Measurements from ENCODE around the gene PLEKHA7.

Gene PLEKHA7

GRCh38 chr11:16928044-16928443 is 86.2 kb downstream of the PLEKHA7 start:
- no peak for DNase-seq (ENCODE audit: extremely low read depth, insufficient read length)
- TF ChIP-seq CTCF (IDR thresholded peaks at IDR 0.05; ENCODE audit: insufficient read depth, low read length, poor library complexity, severe bottlenecking) = no peak
- Histone ChIP-seq H3K36me3 (ENCODE audit: control insufficient read depth, insufficient read depth, low read length) (no peaks in the 10 kb centered on the region), H3K27me3 (replicated peaks; ENCODE audit: control insufficient read depth, insufficient read depth, low read length) (no peaks in the 10 kb centered on the region; the same call in none of the 2 replicates), H3K4me3 (replicated peaks; ENCODE audit: low read depth, low read length) (no peak overlapping the region)

- no peak for DNase-seq (ENCODE audit: extremely low read depth, insufficient read length)
- H3K4me3 ChIP-seq (replicated peaks; ENCODE audit: low read depth, low read length) = no peak overlapping the region
- no peak for TF ChIP-seq CTCF (IDR thresholded peaks at IDR 0.05; ENCODE audit: insufficient read depth, low read length, poor library complexity, severe bottlenecking)
- H3K27me3 ChIP-seq (replicated peaks; ENCODE audit: control insufficient read depth, insufficient read depth, low read length) = no peaks in the 10 kb centered on the region; the same call in none of the 2 replicates
- H3K36me3 ChIP-seq (ENCODE audit: control insufficient read depth, insufficient read depth, low read length) = no peaks in the 10 kb centered on the region
Measured at GRCh38 chr11:16926883-16927626, 87.2 kb downstream of the PLEKHA7 start.

GRCh38 chr11:16925561-16926065 is 88.6 kb downstream of the PLEKHA7 start:
- no peaks in the 10 kb centered on the region; the same call in none of the 2 replicates for H3K27me3 ChIP-seq (replicated peaks; ENCODE audit: control insufficient read depth, insufficient read depth, low read length)
- peak overlapping the region; percentile 55 for H3K4me3 ChIP-seq (replicated peaks; ENCODE audit: low read depth, low read length)
- TF ChIP-seq CTCF (IDR thresholded peaks at IDR 0.05; ENCODE audit: insufficient read depth, low read length, poor library complexity, severe bottlenecking) = no peak
- DNase-seq (ENCODE audit: extremely low read depth, insufficient read length) = peak; percentile 29
- H3K36me3 ChIP-seq (ENCODE audit: control insufficient read depth, insufficient read depth, low read length) = no peaks in the 10 kb centered on the region

GRCh38 chr11:16924826-16925560 is 89.2 kb downstream of the PLEKHA7 start:
- no peaks in the 10 kb centered on the region for H3K36me3 ChIP-seq (ENCODE audit: control insufficient read depth, insufficient read depth, low read length)
- no peak for DNase-seq (ENCODE audit: extremely low read depth, insufficient read length)
- peak overlapping the region; percentile 55 for H3K4me3 ChIP-seq (replicated peaks; ENCODE audit: low read depth, low read length)
- no peaks in the 10 kb centered on the region; the same call in none of the 2 replicates for H3K27me3 ChIP-seq (replicated peaks; ENCODE audit: control insufficient read depth, insufficient read depth, low read length)
- no peak for TF ChIP-seq CTCF (IDR thresholded peaks at IDR 0.05; ENCODE audit: insufficient read depth, low read length, poor library complexity, severe bottlenecking)

- Histone ChIP-seq H3K36me3 (ENCODE audit: control insufficient read depth, insufficient read depth, low read length) (no peaks in the 10 kb centered on the region), H3K4me3 (replicated peaks; ENCODE audit: low read depth, low read length) (peak overlapping the region; percentile 55), H3K27me3 (replicated peaks; ENCODE audit: control insufficient read depth, insufficient read depth, low read length) (no peaks in the 10 kb centered on the region; the same call in none of the 2 replicates)
- DNase-seq (ENCODE audit: extremely low read depth, insufficient read length) = no peak
- no peak for TF ChIP-seq CTCF (IDR thresholded peaks at IDR 0.05; ENCODE audit: insufficient read depth, low read length, poor library complexity, severe bottlenecking)
Measured at GRCh38 chr11:16924462-16924825, 89.8 kb downstream of the PLEKHA7 start.

Data from GM06990 (cell line).